HL-60 (cell line): ENCODE results near the gene SWAP70.

Experiments used
- POLR2AphosphoS5 ChIP-seq: IDR thresholded peaks from 2 replicates; pipeline ENCODE4 v1.6.1; 2012; ENCODE audit warnings: low read depth
- TF ChIP-seq, protein P1 (sequence below): IDR thresholded peaks from one replicate; pipeline ENCODE4 v1.5.1; 2011; ENCODE audit warnings: low read length, control low read depth, inconsistent platforms; ENCODE audit not compliant: insufficient read depth

DNA sequence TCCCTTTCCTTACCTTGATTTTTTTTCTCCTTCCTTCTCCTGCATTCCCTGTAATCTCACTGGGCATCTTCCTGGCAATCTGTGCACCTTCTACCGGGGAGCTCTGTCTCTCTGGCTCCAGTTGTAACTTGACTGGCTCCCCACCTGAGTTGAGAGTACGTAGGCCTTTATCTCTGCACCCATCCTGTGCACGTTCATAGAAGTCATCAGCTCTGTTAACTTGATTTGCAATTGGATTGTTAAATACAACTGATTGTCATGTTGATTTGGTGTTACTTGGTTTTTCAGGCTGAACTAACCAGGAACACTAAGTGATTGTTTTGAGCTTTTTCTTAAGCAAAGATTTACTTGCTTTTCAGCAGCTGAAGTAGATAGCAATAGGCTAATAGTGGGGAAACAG lies 11.8 kb downstream of the SWAP70 start:
- TF ChIP-seq, protein P1, sequence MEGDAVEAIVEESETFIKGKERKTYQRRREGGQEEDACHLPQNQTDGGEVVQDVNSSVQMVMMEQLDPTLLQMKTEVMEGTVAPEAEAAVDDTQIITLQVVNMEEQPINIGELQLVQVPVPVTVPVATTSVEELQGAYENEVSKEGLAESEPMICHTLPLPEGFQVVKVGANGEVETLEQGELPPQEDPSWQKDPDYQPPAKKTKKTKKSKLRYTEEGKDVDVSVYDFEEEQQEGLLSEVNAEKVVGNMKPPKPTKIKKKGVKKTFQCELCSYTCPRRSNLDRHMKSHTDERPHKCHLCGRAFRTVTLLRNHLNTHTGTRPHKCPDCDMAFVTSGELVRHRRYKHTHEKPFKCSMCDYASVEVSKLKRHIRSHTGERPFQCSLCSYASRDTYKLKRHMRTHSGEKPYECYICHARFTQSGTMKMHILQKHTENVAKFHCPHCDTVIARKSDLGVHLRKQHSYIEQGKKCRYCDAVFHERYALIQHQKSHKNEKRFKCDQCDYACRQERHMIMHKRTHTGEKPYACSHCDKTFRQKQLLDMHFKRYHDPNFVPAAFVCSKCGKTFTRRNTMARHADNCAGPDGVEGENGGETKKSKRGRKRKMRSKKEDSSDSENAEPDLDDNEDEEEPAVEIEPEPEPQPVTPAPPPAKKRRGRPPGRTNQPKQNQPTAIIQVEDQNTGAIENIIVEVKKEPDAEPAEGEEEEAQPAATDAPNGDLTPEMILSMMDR, result no peak
- TF ChIP-seq POLR2AphosphoS5, result no peak
